Measurements from ENCODE around the gene SLC44A5.

The SLC44A5 gene

GRCh38 chr1:75539230-75540116 is 71.4 kb downstream of the SLC44A5 start:
- in situ Hi-C loops (cut with HindIII; ENCODE audit: low pct_ligation_motif_present, low pct_unique_long_range_greater_than_20kb, low sequenced_read_pairs) = no loop called here

DNA sequence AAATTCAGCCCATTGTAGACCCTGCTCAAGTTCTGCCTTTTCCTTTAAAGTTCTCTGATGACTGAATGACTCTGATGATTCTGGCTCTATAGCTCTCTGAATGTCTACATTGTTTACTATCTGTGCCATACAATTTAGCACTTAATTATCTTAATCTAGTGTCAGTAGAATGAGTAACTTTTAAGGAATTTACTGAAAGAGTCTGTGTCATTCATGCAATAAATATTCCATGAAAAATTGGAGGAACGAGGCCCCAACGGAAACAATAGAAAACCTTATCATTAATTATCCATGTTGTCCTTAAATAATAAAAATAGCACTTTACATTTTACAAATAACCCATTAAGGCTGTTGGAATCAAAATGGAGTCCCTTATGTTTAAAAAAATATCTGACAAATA is 77.8 kb downstream of the SLC44A5 start:
- in situ Hi-C loops (cut with HindIII; ENCODE audit: low pct_ligation_motif_present, low pct_unique_long_range_greater_than_20kb, low sequenced_read_pairs) = no loop called here
- no peak for DNase-seq

More at GRCh38 chr1:75539230-75540116, 71.4 kb downstream of the SLC44A5 start:
- DNase-seq = peak; percentile 78

DNA sequence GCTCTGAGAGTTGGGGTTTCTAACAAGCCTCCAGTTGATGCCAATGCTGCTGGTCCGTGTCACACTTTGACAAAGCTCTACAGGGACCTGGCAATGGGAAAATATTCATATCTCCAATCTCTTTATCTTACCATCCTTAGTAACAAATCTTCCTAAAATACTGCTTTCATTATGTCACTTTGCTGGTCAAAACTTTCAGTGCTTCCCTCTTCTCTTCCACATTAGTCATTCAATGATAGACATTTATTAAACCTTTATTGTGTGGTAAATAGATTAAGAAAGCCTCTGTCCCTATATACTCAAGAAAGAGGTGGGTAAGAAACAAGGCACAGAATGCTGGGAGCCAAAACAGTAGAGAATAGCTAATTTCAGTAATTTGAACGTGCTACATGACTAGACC is 79.3 kb downstream of the SLC44A5 start:
- in situ Hi-C loops (cut with HindIII; ENCODE audit: low pct_ligation_motif_present, low pct_unique_long_range_greater_than_20kb, low sequenced_read_pairs) = no loop called here
- no peak for DNase-seq

DNA sequence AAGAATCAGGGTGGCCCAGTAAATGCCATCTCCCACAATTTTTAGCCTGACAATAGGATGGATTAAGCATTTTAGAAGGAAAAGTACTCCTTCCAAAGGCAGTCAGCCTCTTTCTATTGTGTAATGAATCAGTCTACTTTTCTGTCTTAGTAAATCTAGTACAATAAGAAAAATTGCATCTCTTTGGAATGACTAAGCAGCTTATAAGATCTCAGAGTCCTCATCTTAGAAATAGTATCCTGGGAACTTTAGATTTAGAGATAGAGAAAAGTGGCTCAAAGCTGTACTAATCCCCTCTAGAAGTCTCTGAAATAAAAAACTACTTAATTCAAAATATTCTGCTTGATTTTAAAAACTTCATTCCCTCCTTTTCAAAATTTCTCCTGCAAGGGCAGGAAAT is 81.4 kb downstream of the SLC44A5 start:
- in situ Hi-C loops (cut with HindIII; ENCODE audit: low pct_ligation_motif_present, low pct_unique_long_range_greater_than_20kb, low sequenced_read_pairs) = no loop called here
- no peak for DNase-seq

GRCh38 chr1:75528001-75528400 is 82.9 kb downstream of the SLC44A5 start:
- no peak for DNase-seq
- in situ Hi-C loops (cut with HindIII; ENCODE audit: low pct_ligation_motif_present, low pct_unique_long_range_greater_than_20kb, low sequenced_read_pairs) = no loop called here

DNA sequence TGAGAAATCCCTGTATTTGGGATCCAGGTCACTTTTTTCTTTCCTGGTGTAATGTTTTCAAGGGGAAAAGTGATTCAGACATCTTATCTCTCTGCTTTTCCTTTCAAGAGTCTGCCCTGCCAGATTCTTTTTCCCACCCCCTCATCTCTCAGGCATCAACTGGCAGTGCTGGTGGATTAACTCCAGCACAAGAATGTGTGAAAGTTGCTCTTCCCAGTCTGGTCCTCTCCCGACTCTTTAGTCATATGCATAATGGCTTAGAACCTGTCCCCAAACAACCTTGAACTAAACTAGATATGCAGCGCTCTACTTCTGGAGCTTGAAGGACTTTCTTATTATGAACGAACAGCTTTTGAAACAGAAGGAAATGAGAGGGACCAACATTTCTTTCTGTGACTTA is 88.5 kb downstream of the SLC44A5 start:
- DNase-seq = no peak
- in situ Hi-C loops (cut with HindIII; ENCODE audit: low pct_ligation_motif_present, low pct_unique_long_range_greater_than_20kb, low sequenced_read_pairs) = no loop called here

- DNase-seq = no peak
- in situ Hi-C loops (cut with HindIII; ENCODE audit: low pct_ligation_motif_present, low pct_unique_long_range_greater_than_20kb, low sequenced_read_pairs) = no loop called here
Observed at GRCh38 chr1:75521658-75522057, 89.3 kb downstream of the SLC44A5 start.

DNA sequence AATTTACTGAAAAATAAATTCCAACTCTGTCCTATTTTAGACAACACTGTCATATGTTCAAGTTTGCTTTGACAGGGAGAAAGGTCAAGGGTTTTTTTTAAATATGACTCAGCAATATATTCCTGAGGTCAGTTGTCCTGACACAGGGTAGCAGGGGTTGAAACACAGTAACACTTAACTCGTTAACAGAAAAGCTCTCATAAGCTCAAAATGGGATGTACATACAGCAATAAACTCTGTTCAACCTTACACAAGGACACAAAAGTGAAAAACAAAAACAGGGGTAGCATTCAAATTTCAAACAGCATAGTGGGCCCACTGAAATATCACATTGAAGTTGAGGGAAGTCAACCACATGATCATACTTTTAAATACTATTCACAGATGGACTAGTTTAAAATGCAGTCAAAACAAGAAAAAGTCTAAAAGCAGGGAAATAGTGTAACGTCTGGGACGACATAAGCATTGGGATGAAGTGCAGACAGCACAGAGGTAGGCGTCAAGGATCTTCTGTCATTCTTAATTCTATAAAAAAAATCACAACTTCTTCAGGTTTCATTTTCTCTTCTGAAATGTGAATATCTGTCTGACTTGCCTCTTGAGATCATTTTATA is 89.9 kb downstream of the SLC44A5 start:
- DNase-seq = no peak
- in situ Hi-C loops (cut with HindIII; ENCODE audit: low pct_ligation_motif_present, low pct_unique_long_range_greater_than_20kb, low sequenced_read_pairs) = no loop called here

DNA sequence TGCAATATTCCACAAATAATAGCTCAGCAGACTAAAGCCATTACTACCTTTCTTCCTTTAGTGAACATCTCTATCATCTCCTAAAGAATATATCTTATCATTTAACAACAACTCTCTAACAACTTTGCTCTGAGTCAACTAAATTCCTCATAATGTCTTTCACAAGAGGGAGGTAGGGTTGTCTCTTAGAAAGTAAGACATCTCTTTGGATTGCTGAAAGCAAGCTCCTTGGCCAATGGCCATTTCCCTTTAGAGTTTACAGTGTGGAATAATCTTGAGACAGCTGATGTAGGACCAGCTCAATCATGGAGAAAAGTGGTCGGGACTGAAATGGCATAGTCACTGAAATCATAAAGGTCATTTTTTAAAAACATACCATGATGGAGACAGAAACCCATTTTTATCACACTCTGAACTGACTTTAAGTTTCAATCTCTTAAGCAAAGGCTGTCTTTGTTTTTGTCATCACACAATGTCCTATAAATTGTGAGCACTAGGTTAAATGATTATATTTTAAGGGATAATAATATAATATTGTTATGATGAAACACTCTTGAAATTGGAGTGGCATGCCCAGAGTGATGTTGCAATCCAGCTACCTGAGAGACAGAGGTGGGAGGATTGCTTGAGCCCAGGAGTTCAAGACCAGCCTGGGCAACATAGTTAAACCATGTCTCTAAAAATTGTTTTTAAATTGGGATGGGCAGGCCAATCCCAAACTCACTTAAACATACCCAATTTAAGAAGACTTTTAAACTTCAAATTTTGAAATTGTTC is 91.1 kb downstream of the SLC44A5 start:
- in situ Hi-C loops (cut with HindIII; ENCODE audit: low pct_ligation_motif_present, low pct_unique_long_range_greater_than_20kb, low sequenced_read_pairs) = no loop called here
- no peak for DNase-seq

- in situ Hi-C loops (cut with HindIII; ENCODE audit: low pct_ligation_motif_present, low pct_unique_long_range_greater_than_20kb, low sequenced_read_pairs) = no loop called here
- no peak for DNase-seq
Observed at GRCh38 chr1:75518686-75519085, 92.2 kb downstream of the SLC44A5 start.

DNA sequence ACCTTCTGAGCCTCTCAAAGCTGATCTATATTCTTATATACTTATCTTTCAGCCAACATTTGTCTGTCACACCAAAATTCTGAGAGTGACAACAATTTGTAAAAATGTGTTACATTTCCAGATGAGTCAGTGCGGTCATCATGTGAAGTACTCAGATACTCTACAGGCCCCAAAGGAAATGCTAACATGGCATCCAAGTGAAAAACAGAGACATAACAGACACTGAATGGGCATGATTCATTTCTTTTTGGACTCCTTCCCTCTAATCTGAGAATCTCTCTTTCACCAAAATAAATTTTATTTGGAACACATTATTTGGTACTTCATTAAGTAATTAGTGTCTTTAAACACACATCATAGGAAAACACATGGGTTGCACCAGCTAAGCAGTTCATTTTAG is 96.6 kb downstream of the SLC44A5 start:
- DNase-seq = no peak
- in situ Hi-C loops (cut with HindIII; ENCODE audit: low pct_ligation_motif_present, low pct_unique_long_range_greater_than_20kb, low sequenced_read_pairs) = no loop called here

DNA sequence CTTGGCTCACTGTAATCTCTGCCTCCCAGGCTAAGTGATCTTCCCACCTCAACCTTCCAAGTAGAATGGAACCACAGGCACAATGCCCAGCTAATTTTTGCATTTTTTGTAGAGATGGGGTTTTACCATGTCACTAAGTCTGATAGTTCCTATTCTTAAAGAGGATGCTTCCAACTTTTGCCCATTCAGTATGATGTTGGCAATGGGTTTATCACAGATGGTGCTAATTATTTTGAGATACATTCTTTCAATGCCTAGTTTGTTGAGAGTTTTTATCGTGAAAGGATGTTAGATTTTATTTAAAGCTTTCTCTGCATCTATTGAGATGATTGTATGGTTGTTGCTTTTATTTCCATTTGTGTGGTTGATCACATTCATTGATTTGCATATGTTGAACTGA is 103.9 kb downstream of the SLC44A5 start:
- in situ Hi-C loops (cut with HindIII; ENCODE audit: low pct_ligation_motif_present, low pct_unique_long_range_greater_than_20kb, low sequenced_read_pairs) = no loop called here
- no peak for DNase-seq

DNA sequence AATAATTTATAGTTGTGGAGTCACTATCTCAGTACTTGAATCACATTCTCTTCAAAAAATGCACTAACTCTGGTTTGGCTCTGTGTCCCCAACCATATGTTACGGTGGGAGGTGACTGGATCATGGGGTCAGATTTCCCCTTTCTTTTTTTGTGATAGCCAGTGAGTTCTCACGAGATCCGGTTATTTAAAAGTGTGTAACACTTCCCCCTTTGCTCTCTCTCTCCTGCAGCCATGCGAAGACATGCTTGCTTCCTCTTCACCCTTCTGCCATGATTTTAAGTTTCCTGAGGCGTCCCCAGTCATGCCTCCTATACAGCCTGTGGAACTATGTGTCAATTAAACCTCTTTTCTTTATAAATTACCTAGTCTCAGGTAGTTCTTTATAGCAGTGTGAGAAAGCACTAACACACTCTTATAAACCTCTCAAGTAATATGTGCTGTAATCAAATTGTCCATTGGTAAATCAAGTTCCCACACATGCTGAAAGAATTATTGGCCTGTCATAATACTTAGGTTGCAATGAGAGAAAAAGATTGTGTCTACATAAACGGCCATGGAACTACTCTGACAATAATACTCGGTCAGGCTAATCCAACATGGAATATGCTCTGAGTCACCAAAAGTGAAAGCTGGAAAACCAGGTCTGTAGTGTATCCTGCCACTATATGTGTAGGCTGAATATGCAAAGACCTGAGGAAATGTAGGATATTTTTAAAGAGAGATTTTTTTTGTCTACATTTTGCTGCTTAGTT is 107.5 kb downstream of the SLC44A5 start:
- no peak for DNase-seq
- in situ Hi-C loops (cut with HindIII; ENCODE audit: low pct_ligation_motif_present, low pct_unique_long_range_greater_than_20kb, low sequenced_read_pairs) = no loop called here

DNA sequence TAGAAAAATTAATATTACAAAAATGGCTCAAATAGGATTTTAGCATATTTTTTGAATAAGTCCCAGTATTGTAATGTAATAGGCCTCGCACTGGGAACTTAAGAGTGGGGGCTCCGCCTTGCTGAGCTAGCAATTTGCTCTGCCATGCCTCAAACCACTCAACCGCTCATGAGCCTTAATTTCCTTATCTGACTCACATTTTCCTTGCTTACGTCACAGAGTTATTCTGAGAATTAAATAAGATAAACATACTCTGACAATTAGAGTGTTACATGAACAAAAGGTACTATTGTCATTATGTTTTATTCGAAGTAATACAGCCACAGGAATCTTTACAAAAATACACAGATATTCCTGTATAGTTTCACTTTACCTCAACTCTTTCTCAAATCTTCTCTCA is 108.1 kb downstream of the SLC44A5 start:
- no peak for DNase-seq
- in situ Hi-C loops (cut with HindIII; ENCODE audit: low pct_ligation_motif_present, low pct_unique_long_range_greater_than_20kb, low sequenced_read_pairs) = no loop called here

DNA sequence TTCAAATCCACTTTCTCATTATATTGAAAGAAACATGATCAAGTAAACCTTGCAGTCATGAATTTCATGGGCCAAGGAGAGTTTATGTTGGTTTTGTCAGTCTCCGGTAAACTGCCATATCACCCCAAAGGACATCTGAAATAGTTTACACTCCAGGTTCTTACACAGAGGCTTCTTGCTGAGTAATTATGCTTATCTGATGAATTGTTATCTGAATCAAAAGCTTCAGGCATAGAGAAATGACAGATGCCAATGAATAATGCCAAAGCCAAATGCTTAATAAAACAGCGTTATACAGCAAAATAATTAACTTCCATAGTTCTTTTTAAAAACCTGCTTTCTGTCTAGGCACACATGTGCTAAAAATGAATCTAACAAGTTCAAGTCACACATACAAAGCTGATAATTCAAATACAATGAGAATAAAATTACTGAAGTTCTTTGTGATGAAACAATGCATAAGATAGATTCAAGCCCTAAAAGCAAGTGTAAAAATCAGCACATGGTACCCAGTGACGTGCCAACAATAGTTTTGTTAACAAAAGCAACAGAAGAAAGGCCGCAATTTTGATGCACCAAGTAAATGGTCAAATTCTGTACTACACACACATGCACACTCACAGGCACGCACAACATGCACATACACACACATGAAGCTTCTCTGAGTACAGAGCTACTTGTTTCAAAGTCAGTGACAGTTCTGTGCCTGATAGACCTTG is 109.2 kb downstream of the SLC44A5 start:
- in situ Hi-C loops (cut with HindIII; ENCODE audit: low pct_ligation_motif_present, low pct_unique_long_range_greater_than_20kb, low sequenced_read_pairs) = no loop called here
- DNase-seq = no peak

GRCh38 chr1:75492011-75492410 is 118.9 kb downstream of the SLC44A5 start:
- no peak for DNase-seq
- in situ Hi-C loops (cut with HindIII; ENCODE audit: low pct_ligation_motif_present, low pct_unique_long_range_greater_than_20kb, low sequenced_read_pairs) = no loop called here

GRCh38 chr1:75487399-75487798 is 123.5 kb downstream of the SLC44A5 start:
- in situ Hi-C loops (cut with HindIII; ENCODE audit: low pct_ligation_motif_present, low pct_unique_long_range_greater_than_20kb, low sequenced_read_pairs) = no loop called here
- DNase-seq = no peak

DNA sequence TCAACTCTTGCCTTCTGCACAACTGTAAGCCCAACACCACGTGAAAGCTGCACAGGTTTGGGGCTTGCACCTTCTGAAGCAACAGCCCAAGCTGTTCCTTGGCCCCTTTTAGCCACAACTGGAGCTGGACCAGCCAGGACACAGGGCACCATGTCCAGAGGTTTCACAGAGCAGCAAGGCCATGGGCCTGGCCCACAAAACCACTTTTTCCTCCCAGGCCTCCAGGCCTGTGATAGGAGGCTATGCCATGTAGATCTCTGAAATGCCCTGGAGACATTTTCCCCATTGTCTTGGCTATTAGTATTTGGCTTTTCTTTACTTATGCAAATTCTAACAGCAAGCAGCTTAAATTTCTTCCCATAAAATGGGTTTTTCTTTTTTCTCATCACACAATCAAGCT is 126.1 kb downstream of the SLC44A5 start:
- no peak for DNase-seq

More for the DNA sequence above, 126.1 kb downstream of the SLC44A5 start:
- in situ Hi-C loops (cut with HindIII; ENCODE audit: low pct_ligation_motif_present, low pct_unique_long_range_greater_than_20kb, low sequenced_read_pairs) = no loop called here
